HG03354 (cell line): ENCODE data around the gene N4BP3.

Source experiments
- ATAC-seq: cut with Tn5 transposase; IDR thresholded peaks from one replicate; pipeline ENCODE4 v1.9.1; 2021; ENCODE audit warnings: mild to moderate bottlenecking; ENCODE audit not compliant: unreplicated experiment, poor library complexity, severe bottlenecking

Gene N4BP3

GRCh38 chr5:178094345-178094744, 19.0 kb upstream of the N4BP3 start:
- no peak for ATAC-seq

- ATAC-seq = no peak
Measured at GRCh38 chr5:178098685-178099084, 14.6 kb upstream of the N4BP3 start.

- no peak for ATAC-seq
Measured at GRCh38 chr5:178103612-178104011, 9.7 kb upstream of the N4BP3 start.

- ATAC-seq = no peak
Measured at GRCh38 chr5:178104492-178104891, 8.8 kb upstream of the N4BP3 start.

GRCh38 chr5:178106086-178106485, 7.2 kb upstream of the N4BP3 start:
- ATAC-seq = no peak

GRCh38 chr5:178106556-178107239, 6.6 kb upstream of the N4BP3 start:
- no peak for ATAC-seq

- no peak for ATAC-seq
Measured at GRCh38 chr5:178107756-178108310, 5.5 kb upstream of the N4BP3 start.

GRCh38 chr5:178108446-178108845, 4.9 kb upstream of the N4BP3 start:
- no peak for ATAC-seq

GRCh38 chr5:178108966-178109365, 4.4 kb upstream of the N4BP3 start:
- ATAC-seq = no peak

GRCh38 chr5:178110511-178110910, 2.8 kb upstream of the N4BP3 start:
- no peak for ATAC-seq

- no peak for ATAC-seq
Measured at GRCh38 chr5:178111925-178112324, 1.4 kb upstream of the N4BP3 start.

- ATAC-seq = no peak
Measured at GRCh38 chr5:178112545-178112944, 787 bp upstream of the N4BP3 start.

GRCh38 chr5:178113841-178114324, 551 bp downstream of the N4BP3 start:
- no peak for ATAC-seq

GRCh38 chr5:178114325-178115135, 1.2 kb downstream of the N4BP3 start:
- ATAC-seq = no peak

GRCh38 chr5:178115136-178115813, 1.9 kb downstream of the N4BP3 start:
- ATAC-seq = no peak

- no peak for ATAC-seq
Measured at GRCh38 chr5:178115814-178116142, 2.4 kb downstream of the N4BP3 start.

GRCh38 chr5:178116143-178116885, 3.0 kb downstream of the N4BP3 start:
- no peak for ATAC-seq

GRCh38 chr5:178117923-178118701, 4.8 kb downstream of the N4BP3 start:
- no peak for ATAC-seq
